ENCODE measurements around the gene CYB5RL. TPM values are rescaled to one million over a fixed set of nuclear protein-coding genes. Genes with fewer than 3 reads are reported as not detected.

Gene CYB5RL
- total and polyA plus RNA-seq, 2 donors from 2014 or later: 3.9 to 8.1 TPM

DNA sequence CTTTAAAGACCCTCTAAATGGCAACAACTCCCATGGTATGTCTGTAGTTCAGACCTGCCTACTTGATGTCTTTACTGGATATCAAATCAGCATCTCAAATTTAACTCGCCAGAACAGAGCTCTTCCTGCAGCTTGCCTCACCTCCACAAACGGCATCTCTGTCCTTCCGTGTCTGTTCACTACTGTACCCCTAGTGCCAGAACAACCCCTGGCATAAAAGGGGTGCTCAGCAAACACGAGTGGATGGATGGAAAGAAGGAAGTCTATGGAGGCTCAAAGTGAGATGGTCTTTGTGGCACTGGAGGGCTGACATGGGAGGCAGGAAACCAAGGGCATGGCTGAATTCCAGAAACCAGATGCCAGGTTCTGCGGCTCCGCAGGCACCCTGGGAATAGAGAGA is 22.9 kb upstream of the CYB5RL start:
- Histone ChIP-seq H3K27me3 (ENCODE audit: control insufficient read depth, insufficient read depth, low read length) (no peaks in the 10 kb centered on the region), H3K9ac (ENCODE audit: low read length in 3 of 3) (no peak overlapping the region), H3K4me3 (ENCODE audit: low read length in 3 of 3) (no peak overlapping the region), H3K36me3 (ENCODE audit: control insufficient read depth in 2 of 3, insufficient read depth in 3 of 3, low read length in 3 of 3) (peaks cover 5 to 19% (median 6%) of the 10 kb centered on the region in 3 donors), H3K4me1 (ENCODE audit: control insufficient read depth in 2 of 3, insufficient read depth in 2 of 3, low read depth in 1 of 3, low read length in 3 of 3) (peaks cover 0 to 7% (median 5%) of the 10 kb centered on the region in 3 donors), H3K27ac (ENCODE audit: low read depth in 2 of 2, low read length in 2 of 2) (no peak overlapping the region), H3K9me3 (ENCODE audit: control insufficient read depth in 2 of 3, insufficient read depth in 1 of 3, low read length in 3 of 3) (no peaks in the 10 kb centered on the region)
- TF ChIP-seq CTCF (IDR thresholded peaks at IDR 0.05; ENCODE audit: borderline replicate concordance, extremely low read depth, insufficient read depth): no peak
- DNase-seq (no peak), FAIRE-seq (no peak)
- intact Hi-C loops (cut with DNase I): no loop called here

GRCh38 chr1:54221867-54222484 is 22.1 kb upstream of the CYB5RL start:
- intact Hi-C loops (cut with DNase I): no loop called here
- no peak overlapping the region for H3K27ac ChIP-seq (ENCODE audit: low read depth in 2 of 2, low read length in 2 of 2)
- DNase-seq (no peak), FAIRE-seq (no peak)
- H3K27me3 ChIP-seq (ENCODE audit: control insufficient read depth, insufficient read depth, low read length): no peaks in the 10 kb centered on the region
- H3K36me3 ChIP-seq (ENCODE audit: control insufficient read depth in 2 of 3, insufficient read depth in 3 of 3, low read length in 3 of 3): peaks cover 7 to 26% (median 12%) of the 10 kb centered on the region in 3 donors
- TF ChIP-seq CTCF (IDR thresholded peaks at IDR 0.05; ENCODE audit: borderline replicate concordance, extremely low read depth, insufficient read depth): no peak
- no peak overlapping the region for H3K4me3 ChIP-seq (ENCODE audit: low read length in 3 of 3)
- H3K9me3 ChIP-seq (ENCODE audit: control insufficient read depth in 2 of 3, insufficient read depth in 1 of 3, low read length in 3 of 3): no peaks in the 10 kb centered on the region
- H3K9ac ChIP-seq (ENCODE audit: low read length in 3 of 3): no peak overlapping the region
- H3K4me1 ChIP-seq (ENCODE audit: control insufficient read depth in 2 of 3, insufficient read depth in 2 of 3, low read depth in 1 of 3, low read length in 3 of 3): peaks cover 0 to 7% (median 5%) of the 10 kb centered on the region in 3 donors

DNA sequence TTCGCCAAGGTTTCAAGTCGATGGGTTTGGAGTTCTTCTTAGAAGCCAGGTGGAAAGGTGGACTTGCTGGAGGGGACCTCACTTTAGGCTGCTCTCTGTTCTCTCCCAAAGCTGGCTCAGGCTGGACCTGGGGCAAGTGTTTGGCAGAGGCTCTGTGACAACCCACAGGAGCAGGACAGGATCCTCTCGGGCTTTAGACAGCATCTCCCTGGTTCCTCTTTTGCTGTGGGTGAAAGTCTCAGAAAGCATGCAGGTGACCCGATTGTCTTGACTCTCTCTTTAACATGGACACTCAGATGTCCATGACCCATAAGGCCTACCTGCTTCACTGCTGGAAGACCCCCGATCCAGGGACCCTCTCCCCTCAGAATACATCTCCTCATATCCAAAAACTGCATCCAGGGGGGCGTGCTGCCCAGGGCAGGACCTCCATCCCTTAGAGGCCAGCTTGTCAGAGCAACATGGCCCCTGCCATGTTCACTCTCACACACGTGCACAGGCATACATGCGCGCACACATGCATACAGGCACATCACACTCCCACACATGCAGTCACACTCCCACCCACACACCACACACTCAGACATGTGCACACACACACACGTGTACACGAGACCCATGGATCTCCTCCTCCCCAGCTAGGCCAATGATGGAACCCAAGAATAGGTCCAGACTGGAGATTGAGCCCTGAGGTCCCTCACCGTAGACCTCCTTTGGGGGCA is 21.4 kb upstream of the CYB5RL start:
- no peaks in the 10 kb centered on the region for H3K27me3 ChIP-seq (ENCODE audit: control insufficient read depth, insufficient read depth, low read length)
- TF ChIP-seq CTCF (IDR thresholded peaks at IDR 0.05; ENCODE audit: borderline replicate concordance, extremely low read depth, insufficient read depth): no peak
- intact Hi-C loops (cut with DNase I): no loop called here
- H3K9me3 ChIP-seq (ENCODE audit: control insufficient read depth in 2 of 3, insufficient read depth in 1 of 3, low read length in 3 of 3): no peaks in the 10 kb centered on the region
- DNase-seq: no peak
- no peak overlapping the region for H3K9ac ChIP-seq (ENCODE audit: low read length in 3 of 3)
- no peak for FAIRE-seq
- peaks cover 7 to 33% (median 18%) of the 10 kb centered on the region in 3 donors for H3K36me3 ChIP-seq (ENCODE audit: control insufficient read depth in 2 of 3, insufficient read depth in 3 of 3, low read length in 3 of 3)
- H3K4me1 ChIP-seq (ENCODE audit: control insufficient read depth in 2 of 3, insufficient read depth in 2 of 3, low read depth in 1 of 3, low read length in 3 of 3): peaks cover 0 to 7% (median 5%) of the 10 kb centered on the region in 3 donors
- no peak overlapping the region for H3K4me3 ChIP-seq (ENCODE audit: low read length in 3 of 3)
- H3K27ac ChIP-seq (ENCODE audit: low read depth in 2 of 2, low read length in 2 of 2): no peak overlapping the region

All from kidney (tissue), 14 donors.